Testis (tissue), 3 donors: ENCODE data around the gene FBXL15. TPM values are rescaled to one million over a fixed set of nuclear protein-coding genes. Genes with fewer than 3 reads are reported as not detected.
A peak's percentile ranks its signal among the peaks of the same experiment; 100 is the strongest.
"Not testable (repeated sequence)": the region's sequence is repeated elsewhere in the genome, so short reads cannot be mapped to it uniquely, and the experiment has no call there.

Experiments used
- DNase-seq: peaks from one replicate; pipeline ENCODE4 v3.0.0-alpha.2; 2019
- H3K27ac ChIP-seq, 2 donors: fragments of 200-600 bp; sonication (generic); one replicate each; pipeline ENCODE4 v1.5.1; 2019
- H3K27me3 ChIP-seq: fragments of 200-600 bp; sonication (generic); one replicate; pipeline ENCODE4 v1.5.1; 2019
- H3K36me3 ChIP-seq: fragments of 200-600 bp; sonication (generic); one replicate; pipeline ENCODE4 v1.5.1; 2017; ENCODE audit warnings: low read depth; ENCODE audit errors: missing control alignments
- H3K4me1 ChIP-seq: fragments of 200-600 bp; sonication (generic); one replicate; pipeline ENCODE4 v1.5.1; 2019
- H3K4me3 ChIP-seq, 2 donors: fragments of 200-600 bp; sonication (generic); one replicate each; pipeline ENCODE4 v1.5.1; 2017 to 2019
- H3K9me3 ChIP-seq: fragments of 200-600 bp; sonication (generic); one replicate; pipeline ENCODE4 v1.5.1; 2017
- POLR2A ChIP-seq: fragments of 450-650 bp; IDR thresholded peaks from one replicate; pipeline ENCODE4 v1.6.1; 2017; ENCODE audit warnings: antibody characterized with exemption, mild to moderate bottlenecking, moderate library complexity
- WGBS, 2 donors: methylation state at CpG; one replicate each; pipeline ENCODE4 v1.1.5; 2018; 5-methylcytosine and 5-hydroxymethylcytosine counted together
- intact Hi-C: fragments of 100-400 bp; cut with DNase I; formaldehyde crosslinking; loops from one replicate; pipeline ENCODE4 v1.15.1; 2023; ENCODE audit warnings: low total_unique reads
- polyA plus RNA-seq: library from polyadenylated mRNA; stranded (reverse); fragments of 350-450 nt; fragmentation: Illumina TruSeq; extraction: RNeasy Lipid Tissue Mini Kit (QIAGEN cat#74804); gene quantifications from one replicate; pipeline ENCODE4 v1.2.3, GENCODE V29; 2014; ENCODE audit warnings: low read depth, low replicate concordance; ENCODE audit not compliant: insufficient read depth
- total RNA-seq, 2 donors: library from RNA; depleted of rRNA; stranded (reverse); fragments of >200 nt; gene quantifications; one replicate each; pipeline ENCODE4 v1.2.3, GENCODE V29; 2016
- TF ChIP-seq, protein P1 (sequence below), 3 experiments: fragments of 450-650 bp in 2 of 3; fragments of 200-600 bp in 1 of 3; sonication (generic) in 1 of 3; IDR thresholded peaks; one replicate each; pipeline ENCODE4 v1.5.1; 2016 to 2019; ENCODE audit warnings: antibody characterized with exemption in 3 of 3, mild to moderate bottlenecking in 2 of 3, moderate library complexity in 1 of 3

The FBXL15 gene
- total and polyA plus RNA-seq, 3 donors from 2014 or later = 9.2 to 32.2 (median 28.9) TPM

- H3K4me1 ChIP-seq = peaks cover 7% of the 10 kb centered on the region
- no peaks in the 10 kb centered on the region for H3K27me3 ChIP-seq
- 24 to 30% methylated on average over 16 to 28 of the region's 28 CpGs for WGBS, 2 donors
- no peaks in the 10 kb centered on the region for H3K36me3 ChIP-seq
- H3K27ac ChIP-seq = peak within 1 kb of the TSS; percentile 18 to 64
- TF ChIP-seq, protein P1, sequence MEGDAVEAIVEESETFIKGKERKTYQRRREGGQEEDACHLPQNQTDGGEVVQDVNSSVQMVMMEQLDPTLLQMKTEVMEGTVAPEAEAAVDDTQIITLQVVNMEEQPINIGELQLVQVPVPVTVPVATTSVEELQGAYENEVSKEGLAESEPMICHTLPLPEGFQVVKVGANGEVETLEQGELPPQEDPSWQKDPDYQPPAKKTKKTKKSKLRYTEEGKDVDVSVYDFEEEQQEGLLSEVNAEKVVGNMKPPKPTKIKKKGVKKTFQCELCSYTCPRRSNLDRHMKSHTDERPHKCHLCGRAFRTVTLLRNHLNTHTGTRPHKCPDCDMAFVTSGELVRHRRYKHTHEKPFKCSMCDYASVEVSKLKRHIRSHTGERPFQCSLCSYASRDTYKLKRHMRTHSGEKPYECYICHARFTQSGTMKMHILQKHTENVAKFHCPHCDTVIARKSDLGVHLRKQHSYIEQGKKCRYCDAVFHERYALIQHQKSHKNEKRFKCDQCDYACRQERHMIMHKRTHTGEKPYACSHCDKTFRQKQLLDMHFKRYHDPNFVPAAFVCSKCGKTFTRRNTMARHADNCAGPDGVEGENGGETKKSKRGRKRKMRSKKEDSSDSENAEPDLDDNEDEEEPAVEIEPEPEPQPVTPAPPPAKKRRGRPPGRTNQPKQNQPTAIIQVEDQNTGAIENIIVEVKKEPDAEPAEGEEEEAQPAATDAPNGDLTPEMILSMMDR (IDR thresholded peaks at IDR 0.05) = no peak
- TF ChIP-seq POLR2A = no peak
- no peaks in the 10 kb centered on the region for H3K9me3 ChIP-seq
- no peak for DNase-seq
- intact Hi-C loops = no loop called here
- peak within 1 kb of the TSS; percentile 72 to 88 for H3K4me3 ChIP-seq
Measured at GRCh38 chr10:102451105-102451969, 30.7 kb downstream of the FBXL15 start, which contains the start of gene C10orf95. Gene C10orf95, minus strand, starts transcription at chr10:102451543. Its CDS starts 450 bp downstream, at chr10:102451093.

- H3K4me1 ChIP-seq = peaks cover 7% of the 10 kb centered on the region
- no peaks in the 10 kb centered on the region for H3K9me3 ChIP-seq
- H3K27me3 ChIP-seq = no peaks in the 10 kb centered on the region
- no peak overlapping the region for H3K27ac ChIP-seq
- 65 to 68% methylated on average over 3 of the region's 3 CpGs for WGBS, 2 donors
- no peaks in the 10 kb centered on the region for H3K36me3 ChIP-seq
- no peak overlapping the region for H3K4me3 ChIP-seq
- TF ChIP-seq POLR2A = no peak
- TF ChIP-seq, protein P1 (IDR thresholded peaks at IDR 0.05) = no peak
- DNase-seq = no peak
- intact Hi-C loops = no loop called here
Measured at GRCh38 chr10:102452672-102453340, 32.2 kb downstream of the FBXL15 start.

GRCh38 chr10:102453502-102453901, 32.9 kb downstream of the FBXL15 start:
- no peaks in the 10 kb centered on the region for H3K36me3 ChIP-seq
- H3K27me3 ChIP-seq = no peaks in the 10 kb centered on the region
- no peaks in the 10 kb centered on the region for H3K9me3 ChIP-seq
- no peak overlapping the region for H3K4me3 ChIP-seq
- intact Hi-C loops = no loop called here
- WGBS, 2 donors = 84 to 90% methylated on average over 5 of the region's 5 CpGs
- H3K27ac ChIP-seq = no peak overlapping the region
- DNase-seq = no peak
- no peak for TF ChIP-seq POLR2A
- TF ChIP-seq, protein P1 (IDR thresholded peaks at IDR 0.05) = no peak
- peaks cover 7% of the 10 kb centered on the region for H3K4me1 ChIP-seq

- H3K27me3 ChIP-seq, H3K4me1 ChIP-seq, H3K36me3 ChIP-seq, intact Hi-C loops, DNase-seq, H3K27ac ChIP-seq, H3K9me3 ChIP-seq, H3K4me3 ChIP-seq: not testable (repeated sequence)
- WGBS, 2 donors = 77 to 83% methylated on average over 13 of the region's 13 CpGs
Measured at GRCh38 chr10:102454662-102455487, 34.2 kb downstream of the FBXL15 start.
